PC-3 (cell line): ENCODE data around the gene SEC31A.

Experiments
- EZH2phosphoT487 ChIP-seq: fragments of 300-600 bp; sonication (generic); IDR thresholded peaks from 2 replicates; pipeline ENCODE4 v1.6.1; 2018; ENCODE audit warnings: mild to moderate bottlenecking, antibody characterized with exemption, low read length, borderline replicate concordance
- TF ChIP-seq, protein P1 (sequence below): fragments of 300-600 bp; sonication (generic); conservative IDR thresholded peaks from 2 replicates; pipeline ENCODE4 v1.5.1; 2017; ENCODE audit warnings: antibody characterized with exemption, low read depth, mild to moderate bottlenecking, low read length

DNA sequence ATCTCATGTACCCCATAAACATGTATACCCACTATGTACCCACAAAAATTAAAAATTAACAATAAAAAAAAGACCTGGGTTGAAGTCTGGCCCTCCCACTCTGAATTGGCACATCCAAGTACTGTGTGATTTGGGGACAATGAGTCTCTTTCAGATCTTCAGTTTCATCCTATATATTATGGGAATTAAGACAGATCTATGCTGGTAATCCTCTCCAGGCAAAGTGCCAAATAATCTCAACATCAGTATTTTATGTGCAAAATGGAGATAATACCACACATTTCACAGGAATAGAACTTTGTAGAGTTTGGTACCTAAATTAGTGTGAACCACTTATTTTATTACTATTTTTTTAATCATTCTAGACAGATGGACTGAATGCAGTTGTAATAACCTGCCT lies 81.3 kb downstream of the SEC31A start:
- TF ChIP-seq, protein P1, sequence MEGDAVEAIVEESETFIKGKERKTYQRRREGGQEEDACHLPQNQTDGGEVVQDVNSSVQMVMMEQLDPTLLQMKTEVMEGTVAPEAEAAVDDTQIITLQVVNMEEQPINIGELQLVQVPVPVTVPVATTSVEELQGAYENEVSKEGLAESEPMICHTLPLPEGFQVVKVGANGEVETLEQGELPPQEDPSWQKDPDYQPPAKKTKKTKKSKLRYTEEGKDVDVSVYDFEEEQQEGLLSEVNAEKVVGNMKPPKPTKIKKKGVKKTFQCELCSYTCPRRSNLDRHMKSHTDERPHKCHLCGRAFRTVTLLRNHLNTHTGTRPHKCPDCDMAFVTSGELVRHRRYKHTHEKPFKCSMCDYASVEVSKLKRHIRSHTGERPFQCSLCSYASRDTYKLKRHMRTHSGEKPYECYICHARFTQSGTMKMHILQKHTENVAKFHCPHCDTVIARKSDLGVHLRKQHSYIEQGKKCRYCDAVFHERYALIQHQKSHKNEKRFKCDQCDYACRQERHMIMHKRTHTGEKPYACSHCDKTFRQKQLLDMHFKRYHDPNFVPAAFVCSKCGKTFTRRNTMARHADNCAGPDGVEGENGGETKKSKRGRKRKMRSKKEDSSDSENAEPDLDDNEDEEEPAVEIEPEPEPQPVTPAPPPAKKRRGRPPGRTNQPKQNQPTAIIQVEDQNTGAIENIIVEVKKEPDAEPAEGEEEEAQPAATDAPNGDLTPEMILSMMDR, result no peak
- no peak for TF ChIP-seq EZH2phosphoT487
